Fibroblast of skin of left biceps (primary cell): ENCODE measurements around the gene KIN.
"Not testable (repeated sequence)": the region's sequence is repeated elsewhere in the genome, so short reads cannot be mapped to it uniquely, and the experiment has no call there.

Source experiments
- DNase-seq, 2 experiments: peaks; one replicate each; pipeline ENCODE4 v3.0.0-alpha.2; 2013; ENCODE audit warnings: low read depth in 2 of 2

Gene KIN

DNA sequence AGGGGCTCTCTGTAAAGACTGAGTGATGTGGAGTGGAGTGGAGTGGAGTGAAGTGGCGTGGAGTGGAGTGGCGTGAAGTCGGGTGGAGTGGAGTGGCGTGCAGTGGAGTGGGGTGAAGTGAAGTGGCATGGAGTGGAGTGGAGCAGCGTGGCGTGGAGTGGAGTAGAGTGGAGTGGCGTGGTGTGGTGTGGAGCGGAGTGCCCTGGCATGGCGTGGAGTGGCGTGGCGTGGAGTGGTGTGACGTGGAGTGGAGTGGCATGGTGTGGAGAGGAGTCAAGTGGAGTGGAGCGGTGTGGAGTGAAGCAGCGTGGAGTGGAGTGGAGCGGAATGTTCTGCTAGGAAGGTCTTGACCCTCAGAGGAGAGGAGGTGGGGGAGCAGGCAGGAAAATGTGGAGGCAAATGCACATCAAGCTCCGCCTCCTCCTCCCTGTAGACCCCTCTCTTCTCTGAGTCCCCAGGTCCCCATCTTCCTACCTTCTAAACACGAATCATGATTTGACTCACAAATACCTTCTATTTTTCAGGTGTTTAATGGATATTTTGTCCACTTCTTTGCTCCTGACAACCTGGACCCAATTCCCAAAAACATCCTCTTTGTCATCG, 64.8 kb downstream of the KIN start:
- no peak for DNase-seq

DNA sequence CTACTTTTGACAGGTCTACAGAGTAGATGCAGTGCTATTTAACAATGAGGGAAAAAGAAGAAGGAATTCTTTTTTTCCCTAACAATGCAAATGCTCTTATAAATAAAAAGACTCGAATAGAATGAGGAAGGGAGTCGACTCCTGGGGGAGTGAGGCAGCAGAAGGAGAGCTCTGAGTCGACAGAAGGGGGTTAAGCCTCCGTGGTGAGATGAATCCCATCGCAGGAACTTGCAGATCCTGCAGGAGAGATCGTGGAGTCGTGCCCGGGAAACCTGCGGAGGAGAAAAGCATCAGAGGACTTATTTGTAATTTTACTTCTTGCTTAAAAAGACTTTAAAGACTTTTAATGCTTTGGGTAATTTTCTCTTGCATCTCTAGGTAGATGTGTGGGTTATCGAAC, 67.3 kb downstream of the KIN start:
- no peak for DNase-seq

GRCh38 chr10:7718685-7719084, 69.1 kb downstream of the KIN start:
- no peak for DNase-seq

- DNase-seq = no peak
Observed at GRCh38 chr10:7717767-7718166, 70.0 kb downstream of the KIN start.

- DNase-seq = no peak
Observed at GRCh38 chr10:7715515-7715914, 72.3 kb downstream of the KIN start.

DNA sequence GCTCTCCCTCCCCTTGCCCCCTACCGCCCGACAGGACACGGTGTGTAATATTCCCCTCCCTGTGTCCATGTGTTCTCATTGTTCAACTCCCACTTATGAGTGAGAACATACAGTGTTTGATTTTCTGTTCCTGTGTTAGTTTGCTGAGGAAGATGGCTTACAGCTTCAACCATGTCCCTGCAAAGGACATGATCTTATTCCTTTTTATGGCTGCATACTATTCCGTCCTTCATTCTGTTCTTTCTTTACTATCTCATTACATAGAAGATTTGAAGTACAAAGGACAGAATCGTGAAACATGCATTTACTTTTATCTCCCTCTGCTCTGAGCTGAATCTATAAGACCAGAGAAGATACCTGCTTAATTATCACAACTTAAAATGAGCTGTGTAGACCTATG, 76.7 kb downstream of the KIN start:
- not testable (repeated sequence) for DNase-seq

GRCh38 chr10:7710446-7710845, 77.3 kb downstream of the KIN start:
- no peak for DNase-seq

DNA sequence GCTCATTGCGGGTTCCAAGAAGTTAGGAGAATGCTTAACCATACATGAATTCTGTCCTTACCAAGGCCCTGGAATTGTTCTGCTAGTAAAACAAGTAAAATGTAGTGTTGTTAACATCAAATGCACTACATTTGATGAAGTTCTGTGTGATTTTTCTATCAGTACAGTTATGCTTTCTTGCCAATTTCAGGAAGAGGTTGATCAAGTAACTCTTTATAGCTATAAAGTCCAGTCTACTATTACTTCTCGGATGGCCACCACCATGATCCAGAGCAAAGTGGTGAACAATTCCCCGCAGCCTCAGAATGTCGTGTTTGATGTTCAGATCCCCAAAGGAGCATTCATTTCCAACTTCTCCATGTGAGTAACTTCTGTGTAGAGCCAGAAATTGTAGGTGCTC, 79.0 kb downstream of the KIN start:
- no peak for DNase-seq

DNA sequence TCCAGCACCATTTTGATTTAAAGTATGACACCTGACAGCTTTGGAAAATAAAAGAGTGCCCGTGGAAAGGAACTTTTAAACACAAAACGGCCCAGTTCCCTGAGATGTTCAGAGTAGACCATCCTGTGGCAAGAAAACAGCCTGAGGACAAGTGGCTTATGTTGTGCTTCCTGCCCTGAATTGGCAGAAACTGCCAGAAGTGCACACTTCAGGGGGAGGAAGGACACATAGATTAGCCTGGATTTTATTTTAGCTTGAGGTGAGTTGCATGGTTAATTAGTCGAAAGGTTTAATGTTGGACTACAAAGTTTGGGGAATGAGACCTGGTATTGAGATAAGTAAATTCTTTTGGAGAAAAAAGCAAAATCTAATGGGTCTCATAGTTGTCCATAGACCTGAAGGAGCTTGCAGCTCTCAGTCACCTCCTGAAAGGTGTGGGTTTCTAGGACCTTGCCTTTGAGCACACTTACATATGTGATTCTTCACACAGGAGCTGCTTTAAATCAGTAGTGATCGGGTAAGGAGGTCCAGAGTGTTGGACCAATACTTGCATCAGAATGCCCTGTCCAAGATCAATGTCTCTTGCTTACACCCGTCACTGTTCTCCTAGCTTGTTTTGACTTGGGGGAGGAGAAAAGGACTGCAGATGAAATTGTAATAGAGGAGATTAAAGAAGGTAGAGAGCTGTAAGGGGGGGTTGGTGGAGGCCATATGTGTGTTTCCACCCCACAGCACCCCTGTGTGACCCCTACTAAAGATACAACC, 79.8 kb downstream of the KIN start:
- DNase-seq = no peak

DNA sequence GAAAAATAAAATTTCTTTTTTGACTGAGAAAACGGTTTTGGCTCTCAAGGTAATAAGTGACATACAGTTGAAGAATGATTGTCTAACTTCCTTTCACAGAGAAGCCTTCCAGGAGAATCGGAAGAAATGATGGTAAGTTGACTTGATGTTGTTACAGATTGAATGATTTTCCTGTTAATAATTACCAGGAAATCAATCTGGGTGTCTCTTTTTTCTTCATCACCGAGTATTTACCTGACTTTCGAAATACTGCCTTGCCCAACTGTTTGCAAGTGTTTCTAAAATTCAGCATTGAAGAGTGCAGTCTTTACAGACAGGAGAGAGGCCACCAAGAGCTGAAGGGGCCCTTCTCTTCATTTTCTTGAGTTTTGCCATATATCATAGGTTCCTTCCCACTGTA, 80.7 kb downstream of the KIN start:
- no peak for DNase-seq

GRCh38 chr10:7706534-7707073, 81.2 kb downstream of the KIN start:
- DNase-seq = no peak

GRCh38 chr10:7705341-7705740, 82.5 kb downstream of the KIN start:
- no peak for DNase-seq

GRCh38 chr10:7704071-7705016, 83.4 kb downstream of the KIN start:
- no peak for DNase-seq

GRCh38 chr10:7703140-7703539, 84.7 kb downstream of the KIN start, which contains the start of gene ITIH2:
Gene ITIH2, plus strand, starts transcription at chr10:7703316. Its CDS starts 119 bp downstream, at chr10:7703435.
- DNase-seq = no peak

DNA sequence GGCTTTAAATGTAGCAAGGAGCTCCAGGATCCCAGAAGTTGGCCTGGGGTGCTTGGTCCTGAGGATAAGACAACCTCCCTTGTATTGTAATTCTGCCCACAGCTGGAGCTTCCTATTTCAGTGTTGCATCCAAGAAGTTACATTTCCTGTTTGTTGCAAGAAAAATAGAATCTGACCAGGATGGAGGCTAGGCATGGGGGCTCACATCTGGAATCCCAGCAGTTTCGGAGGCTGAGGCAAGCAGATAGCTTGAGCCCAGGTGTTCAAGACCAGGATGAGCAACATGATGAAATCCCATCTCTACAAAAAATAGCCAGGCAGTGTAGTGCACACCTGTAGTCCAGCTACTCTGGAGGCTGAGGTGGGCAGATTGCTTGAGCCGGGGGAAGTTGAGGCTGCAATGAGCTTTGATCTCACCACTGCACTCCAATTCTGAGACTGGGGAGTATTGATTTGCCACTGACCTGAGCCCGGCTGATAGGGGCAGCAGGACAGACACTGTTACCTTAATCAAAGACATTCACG, 85.4 kb downstream of the KIN start:
- DNase-seq = no peak

GRCh38 chr10:7701158-7701742, 86.5 kb downstream of the KIN start:
- no peak for DNase-seq
